K562 (cell line): ENCODE measurements around the gene SIGLEC6. TPM values are rescaled to one million over a fixed set of nuclear protein-coding genes. Genes with fewer than 3 reads are reported as not detected.
A peak's percentile ranks its signal among the peaks of the same experiment; 100 is the strongest.

Experiments
- ATAC-seq: fragments of 200-7000 bp; cut with Tn5 transposase; 3 replicates; pipeline ENCODE4 v1.9.1; 2020; ENCODE audit warnings: moderate library complexity
- BruUV-seq: library from RNA; stranded (reverse); fragments of 400-500 nt; replicated peaks from 2 replicates; lab custom pipeline; 2021; lab: Mats Ljungman, UMichigan
- CTCF ChIA-PET: fragments of 300-600 bp; formaldehyde crosslinking; extraction: SDS; loops from one replicate; lab custom pipeline; 2021; ENCODE audit warnings: low intra/inter-chr PET ratio; lab: Yijun Ruan, JAX
- POLR2A ChIA-PET: fragments of 300-600, 350-650 bp; sonication (Branson Sonifier 250); formaldehyde crosslinking; extraction: SDS; loops from one replicate; lab custom pipeline; 2021; ENCODE audit warnings: antibody characterized with exemption, inconsistent platforms; lab: Yijun Ruan, JAX
- DNase-seq, 4 experiments: peaks; one replicate each; pipeline versions ENCODE4 v3.0.0 to v3.0.0-alpha.2; 2011 to 2018; ENCODE audit warnings: low spot score in 3 of 4, mixed read lengths in 3 of 4; ENCODE audit errors: extremely low read depth in 1 of 4
- FAIRE-seq: peaks from 2 replicates; lab custom pipeline; 2011; peaks lifted over from hg19 to GRCh38; lab: Jason Lieb, UNC
- H2AFZ ChIP-seq: 2 replicates; pipeline ENCODE4 v1.6.0; 2011; ENCODE audit warnings: low read depth, low read length, control low read depth, inconsistent platforms
- H3K27ac ChIP-seq: fragments of 200-600 bp; 3 replicates; pipeline ENCODE4 v1.8.0; 2011; ENCODE audit warnings: low read depth, mild to moderate bottlenecking, control low read depth, inconsistent platforms, low read length, moderate library complexity, mixed read lengths; ENCODE audit errors: extremely low read depth
- H3K27me3 ChIP-seq, 2 experiments: fragments of 300-600 bp in 1 of 2; 2 replicates in 1 of 2; 3 replicates in 1 of 2; pipeline versions ENCODE4 v1.6.0 to v1.8.0; 2011; ENCODE audit warnings: inconsistent platforms in 2 of 2, low read length in 2 of 2, mild to moderate bottlenecking in 1 of 2, mixed read lengths in 1 of 2, moderate library complexity in 1 of 2; ENCODE audit not compliant: control insufficient read depth in 2 of 2, insufficient read depth in 2 of 2
- H3K36me3 ChIP-seq: fragments of 300-600 bp; 3 replicates; pipeline ENCODE4 v1.8.0; 2011; ENCODE audit warnings: mild to moderate bottlenecking, low read length, inconsistent platforms; ENCODE audit not compliant: control insufficient read depth, insufficient read depth
- H3K4me1 ChIP-seq, 2 experiments: fragments of 200-600 bp in 1 of 2; replicated peaks in 1 of 2; 2 replicates in 1 of 2; 3 replicates in 1 of 2; pipeline versions ENCODE4 v1.5.1 to v1.8.0; 2011; ENCODE audit warnings: inconsistent platforms in 2 of 2, low read length in 2 of 2, mild to moderate bottlenecking in 1 of 2, mixed read lengths in 1 of 2, moderate library complexity in 1 of 2; ENCODE audit not compliant: control insufficient read depth in 2 of 2, insufficient read depth in 2 of 2
- H3K4me2 ChIP-seq: 2 replicates; pipeline ENCODE4 v1.6.1; 2011; ENCODE audit warnings: low read length, control low read depth, inconsistent platforms, mixed read lengths; ENCODE audit not compliant: insufficient read depth
- H3K4me3 ChIP-seq: fragments of 200-600 bp; sonication (generic), shearing (Covaris generic); 2 replicates; pipeline ENCODE4 v1.5.1; 2016; ENCODE audit warnings: control low read depth, inconsistent platforms
- H3K79me2 ChIP-seq: fragments of 200-600 bp; 3 replicates; pipeline ENCODE4 v1.8.0; 2011; ENCODE audit warnings: low read length, inconsistent platforms; ENCODE audit not compliant: control insufficient read depth, insufficient read depth
- H3K9ac ChIP-seq, 2 experiments: 2 replicates each; pipeline versions ENCODE4 v1.6.0 to v1.6.1; 2011; ENCODE audit warnings: low read depth in 2 of 2, low read length in 2 of 2, control low read depth in 1 of 2, inconsistent platforms in 1 of 2, mild to moderate bottlenecking in 1 of 2, mixed read lengths in 1 of 2; ENCODE audit not compliant: insufficient read depth in 1 of 2
- H3K9me1 ChIP-seq: one replicate; pipeline ENCODE4 v1.6.0; 2011; ENCODE audit warnings: inconsistent platforms, mild to moderate bottlenecking, low read length, moderate library complexity; ENCODE audit not compliant: control insufficient read depth, insufficient read depth
- H3K9me3 ChIP-seq: replicated peaks from 2 replicates; pipeline ENCODE4 v1.5.1; 2011; ENCODE audit warnings: low read depth, low read length, inconsistent platforms; ENCODE audit not compliant: control insufficient read depth, insufficient read depth
- H4K20me1 ChIP-seq: replicated peaks from 2 replicates; pipeline ENCODE4 v1.6.1; 2011; ENCODE audit warnings: low read length, inconsistent platforms, mixed read lengths; ENCODE audit not compliant: control insufficient read depth, insufficient read depth
- BCOR ChIP-seq: fragments of 450-650 bp; IDR thresholded peaks from 2 replicates; pipeline ENCODE4 v1.6.1; 2016
- E2F1 ChIP-seq: sonication (generic); formaldehyde crosslinking; IDR thresholded peaks from 2 replicates; pipeline ENCODE4 v1.8.1; 2023; ENCODE audit warnings: mild to moderate bottlenecking, missing genetic modification reagents, moderate library complexity
- ETV1 ChIP-seq: fragments of 450-650 bp; conservative IDR thresholded peaks from 2 replicates; pipeline ENCODE4 v1.6.1; 2016; ENCODE audit warnings: missing genetic modification characterization, control low read depth, low read depth, missing compliant biosample characterization
- GTF2B ChIP-seq: IDR thresholded peaks from 2 replicates; pipeline ENCODE4 v1.6.1; 2011; ENCODE audit not compliant: insufficient read length; ENCODE audit errors: extremely low read depth
- HOMEZ ChIP-seq: fragments of 250-450 bp; sonication (Bioruptor Pico); IDR thresholded peaks from 2 replicates; pipeline ENCODE4 v1.4.0; 2020; ENCODE audit warnings: mild to moderate bottlenecking, moderate library complexity
- KDM1A ChIP-seq, 2 experiments: fragments of 450-650 bp; IDR thresholded peaks; 2 replicates each; pipeline ENCODE4 v1.6.1; 2016; ENCODE audit warnings: mild to moderate bottlenecking in 2 of 2
- MAFF ChIP-seq: IDR thresholded peaks from 2 replicates; pipeline ENCODE4 v1.6.1; 2012; ENCODE audit warnings: low read length, improper control_type of control experiment
- MITF ChIP-seq: IDR thresholded peaks from 2 replicates; pipeline ENCODE4 v1.6.1; 2014; ENCODE audit warnings: antibody characterized with exemption
- MYNN ChIP-seq, 2 experiments: sonication (generic); formaldehyde crosslinking in 1 of 2; IDR thresholded peaks; 2 replicates each; pipeline versions ENCODE4 v1.5.0 to v1.6.1; 2016 to 2020; ENCODE audit warnings: antibody characterized with exemption in 1 of 2, missing genetic modification reagents in 1 of 2
- PRPF4 ChIP-seq: fragments of 200-400 bp; formaldehyde crosslinking; IDR thresholded peaks from one replicate; pipeline ENCODE4 v1.6.1; 2017; ENCODE audit warnings: low read length, low read depth, mild to moderate bottlenecking; ENCODE audit not compliant: insufficient read depth, poor library complexity, severe bottlenecking
- STAT5A ChIP-seq: IDR thresholded peaks from 2 replicates; pipeline ENCODE4 v1.6.1; 2012; ENCODE audit warnings: low read length, inconsistent platforms, borderline replicate concordance
- TBL1XR1 ChIP-seq, 2 experiments: IDR thresholded peaks; 2 replicates each; pipeline ENCODE4 v1.6.1; 2012; ENCODE audit warnings: improper control_type of control experiment in 2 of 2, low read length in 2 of 2, mild to moderate bottlenecking in 1 of 2
- TEAD4 ChIP-seq, 2 experiments: sonication (generic) in 1 of 2; formaldehyde crosslinking in 1 of 2; IDR thresholded peaks; 2 replicates each; pipeline versions ENCODE4 v1.6.1 to v1.8.0; 2012 to 2022; ENCODE audit warnings: borderline replicate concordance in 1 of 2, inconsistent platforms in 1 of 2, low read length in 1 of 2, mild to moderate bottlenecking in 1 of 2, missing genetic modification reagents in 1 of 2
- ZNF184 ChIP-seq: sonication (generic); formaldehyde crosslinking; IDR thresholded peaks from 2 replicates; pipeline ENCODE4 v1.5.0; 2020; ENCODE audit warnings: missing genetic modification reagents
- ZNF253 ChIP-seq: fragments of 250-450 bp; sonication (Bioruptor Pico); conservative IDR thresholded peaks from 2 replicates; pipeline ENCODE4 v1.6.1; 2021; ENCODE audit warnings: mild to moderate bottlenecking
- ZNF696 ChIP-seq: fragments of 250-450 bp; sonication (Bioruptor Pico); conservative IDR thresholded peaks from 2 replicates; pipeline ENCODE4 v1.4.0; 2020; ENCODE audit warnings: mild to moderate bottlenecking, moderate library complexity
- WGBS: fragments of 100-300 bp; shearing (Covaris generic); methylation state at CpG from one replicate; pipeline ENCODE4 v1.1.6; 2016; ENCODE audit warnings: low coverage, mixed read lengths; ENCODE audit not compliant: insufficient coverage; ENCODE audit errors: missing lambda C conversion rate; 5-methylcytosine and 5-hydroxymethylcytosine counted together
- in situ Hi-C: fragments of 300-500 bp; cut with MboI; formaldehyde crosslinking; loops from 4 replicates; pipeline ENCODE4 v1.15.0; 2018; ENCODE audit warnings: inconsistent platforms, mixed read lengths
- intact Hi-C: fragments of 100-400 bp; cut with micrococcal nuclease; formaldehyde crosslinking; loops from 2 replicates; pipeline ENCODE4 v1.14.2; 2022
- polyA plus RNA-seq, 8 experiments: library from polyadenylated mRNA; depleted of rRNA in 4 of 8; stranded (reverse) in 5 of 8; unstranded in 3 of 8; fragments of >200 nt; fragmentation: Nextera tagmentation in 2 of 8; fragmentation: Illumina TruSeq in 1 of 8; extraction: Ambion mirVana in 2 of 8; extraction: Trizol in 1 of 8; gene quantifications; 2 replicates each; pipeline versions ENCODE4 v1.2.1 to v1.2.3, GENCODE V29; 2011 to 2014; ENCODE audit warnings: inconsistent platforms in 1 of 8, missing spikeins in 1 of 8
- total RNA-seq, 7 experiments: library from RNA; depleted of rRNA in 6 of 7; stranded (reverse); fragments of >200 nt in 6 of 7; fragmentation: Illumina TruSeq in 2 of 7; extraction: Trizol in 2 of 7; gene quantifications; 2 replicates each; pipeline versions ENCODE4 v1.2.1 to v1.2.3, GENCODE V29; 2011 to 2021; ENCODE audit warnings: low replicate concordance in 1 of 7

Gene SIGLEC6
- total and polyA plus RNA-seq, 9 of the 15 experiments (the other 6 are each of a cell fraction or from before 2014, with no cell fraction given): 0.03 to 17.5 (median 0.71) TPM

GRCh38 chr19:51470966-51471365, 60.5 kb downstream of the SIGLEC6 start:
- Histone ChIP-seq H3K27me3 (no peaks in the 10 kb centered on the region), H3K36me3 (peaks cover 24% of the 10 kb centered on the region), H3K79me2 (peaks cover 69% of the 10 kb centered on the region), H4K20me1 (no peaks in the 10 kb centered on the region), H3K4me1 (peaks cover 17 to 31% of the 10 kb centered on the region in 2 experiments), H3K4me2 (0 out of 2 replicates have a peak overlapping the region, but pooled peaks have one; percentile 26), H3K9me3 (no peaks in the 10 kb centered on the region), H3K9ac (no peak overlapping the region), H3K27ac (peak overlapping the region; percentile 11), H2AFZ (no peak overlapping the region), H3K9me1 (no peaks in the 10 kb centered on the region), H3K4me3 (no peak overlapping the region)
- ChIA-PET CTCF (no interaction called here), POLR2A (no interaction called here)
- ATAC-seq (no peak), DNase-seq (peak; percentile 26 to 75 (median 40)), FAIRE-seq (no peak)
- in situ Hi-C loops (loop anchor here (10.0 kb wide), 2 partner anchors 94 to 184 kb away; no protein-coding TSS in a partner anchor), intact Hi-C loops (loop anchor here (5.0 kb wide), 2 partner anchors 96 to 171 kb away; no protein-coding TSS in a partner anchor)
- 37% methylated on average over 7 of the region's 9 CpGs for WGBS
- no TSS peak for BruUV-seq
- TF ChIP-seq MITF: peak; percentile 57; the same call in 1 of the 2 replicates
- TF ChIP-seq ZNF253 (CRISPR knock-in tag): no peak
- peak in 1 of 2 experiments; percentile 79; a peak in 2 of 4 replicates for TF ChIP-seq TBL1XR1 (IDR thresholded peaks at IDR 0.05; ENCODE audit: low read length in 2 of 2)
- no peak for TF ChIP-seq ZNF696
- peak; percentile 23; the same call in 1 of the 2 replicates for TF ChIP-seq ETV1
- peak; percentile 18 to 60; a peak in 2 of 4 replicates for TF ChIP-seq KDM1A (IDR thresholded peaks at IDR 0.05)
- no peak for TF ChIP-seq MAFF
- no peak for TF ChIP-seq HOMEZ (CRISPR knock-in tag)
- TF ChIP-seq ZNF184 (CRISPR knock-in tag): no peak
- TF ChIP-seq STAT5A: no peak
- no peak for TF ChIP-seq E2F1 (CRISPR knock-in tag)
- TF ChIP-seq GTF2B: no peak
- peak; percentile 33; the same call in 1 of the 2 replicates for TF ChIP-seq TEAD4 (IDR thresholded peaks at IDR 0.05; ENCODE audit: low read length)
- no peak for TF ChIP-seq TEAD4 (CRISPR knock-in tag; IDR thresholded peaks at IDR 0.05; ENCODE audit: borderline replicate concordance)
- no peak for TF ChIP-seq MYNN (IDR thresholded peaks at IDR 0.05)
- TF ChIP-seq MYNN (CRISPR knock-in tag; IDR thresholded peaks at IDR 0.05): no peak
- peak; percentile 78 for TF ChIP-seq BCOR
- no peak for TF ChIP-seq PRPF4
